PC-9 (cell line): ENCODE data around the gene MSANTD7.

Source experiments
- CTCF ChIP-seq: fragments of 200-600 bp; sonication (generic); conservative IDR thresholded peaks from 2 replicates; pipeline ENCODE4 v1.6.1; 2017; ENCODE audit warnings: mixed run types, antibody characterized with exemption, mild to moderate bottlenecking, moderate library complexity
- EZH2 ChIP-seq: fragments of 200-600 bp; sonication (generic); IDR thresholded peaks from 2 replicates; pipeline ENCODE4 v1.8.0; 2017; ENCODE audit warnings: antibody characterized with exemption, low read depth

DNA sequence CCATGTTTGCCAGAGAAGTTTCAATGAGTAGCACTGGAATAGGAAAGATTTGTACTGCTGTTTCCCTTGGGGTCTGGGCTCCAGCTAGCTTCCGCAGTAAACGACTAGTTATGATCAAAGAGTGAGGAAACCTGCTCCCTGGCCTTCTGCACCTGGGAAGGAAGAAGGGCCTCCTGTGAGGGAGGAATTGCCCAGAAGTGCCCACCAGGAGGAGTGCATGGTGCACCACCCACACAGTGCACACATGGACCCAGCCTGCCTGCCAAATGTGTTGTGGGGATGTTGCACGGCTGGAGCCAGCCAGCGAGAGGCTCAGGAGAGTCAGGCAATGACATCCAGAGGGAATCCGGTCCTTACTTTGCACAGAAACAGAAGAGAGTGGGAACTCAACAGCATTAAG is 36.4 kb upstream of the MSANTD7 start:
- TF ChIP-seq CTCF (no peak), EZH2 (no peak)
